ENCODE data around the gene USP6NL. TPM values are rescaled to one million over a fixed set of nuclear protein-coding genes. Genes with fewer than 3 reads are reported as not detected.

USP6NL gene
- total RNA-seq, 2 donors from 2014 or later: 13.5 to 19.3 TPM

- intact Hi-C loops (cut with DNase I): no loop called here
- Histone ChIP-seq H3K27ac (no peak overlapping the region), H3K4me1 (no peaks in the 10 kb centered on the region), H3K27me3 (no peaks in the 10 kb centered on the region), H3K9ac (ENCODE audit: low read depth in 2 of 2, low read length in 2 of 2) (no peak overlapping the region), H3K4me3 (no peak overlapping the region), H3K36me3 (no peaks in the 10 kb centered on the region), H3K9me3 (no peaks in the 10 kb centered on the region)
- TF ChIP-seq CTCF (IDR thresholded peaks at IDR 0.05): no peak
- no peak for DNase-seq
These were observed 22.4 kb downstream of the USP6NL start for GRCh38 chr10:11588873-11589574.

- TF ChIP-seq CTCF (IDR thresholded peaks at IDR 0.05): no peak
These were observed 23.7 kb downstream of the USP6NL start for GRCh38 chr10:11587722-11588259.

GRCh38 chr10:11586170-11586569, 25.3 kb downstream of the USP6NL start:
- no peak overlapping the region for H3K9ac ChIP-seq (ENCODE audit: low read depth in 2 of 2, low read length in 2 of 2)
- no peaks in the 10 kb centered on the region for H3K36me3 ChIP-seq
- H3K4me3 ChIP-seq: no peak overlapping the region
- intact Hi-C loops (cut with DNase I): no loop called here
- no peaks in the 10 kb centered on the region for H3K9me3 ChIP-seq
- no peak overlapping the region for H3K27ac ChIP-seq
- TF ChIP-seq CTCF (IDR thresholded peaks at IDR 0.05): no peak
- DNase-seq: no peak
- H3K27me3 ChIP-seq: no peaks in the 10 kb centered on the region
- H3K4me1 ChIP-seq: no peaks in the 10 kb centered on the region

More at GRCh38 chr10:11587722-11588259, 23.7 kb downstream of the USP6NL start:
- H3K27me3 ChIP-seq: no peaks in the 10 kb centered on the region
- H3K36me3 ChIP-seq: no peaks in the 10 kb centered on the region
- no peak overlapping the region for H3K9ac ChIP-seq (ENCODE audit: low read depth in 2 of 2, low read length in 2 of 2)
- H3K9me3 ChIP-seq: no peaks in the 10 kb centered on the region
- H3K27ac ChIP-seq: no peak overlapping the region
- H3K4me3 ChIP-seq: no peak overlapping the region
- DNase-seq: no peak
- no peaks in the 10 kb centered on the region for H3K4me1 ChIP-seq
- intact Hi-C loops (cut with DNase I): no loop called here

GRCh38 chr10:11581213-11581612, 30.2 kb downstream of the USP6NL start:
- H3K27ac ChIP-seq: no peak overlapping the region
- no peak overlapping the region for H3K4me3 ChIP-seq
- intact Hi-C loops (cut with DNase I): no loop called here
- TF ChIP-seq CTCF (IDR thresholded peaks at IDR 0.05): no peak
- no peaks in the 10 kb centered on the region for H3K27me3 ChIP-seq
- no peaks in the 10 kb centered on the region for H3K36me3 ChIP-seq
- no peaks in the 10 kb centered on the region for H3K4me1 ChIP-seq
- DNase-seq: no peak
- no peak overlapping the region for H3K9ac ChIP-seq (ENCODE audit: low read depth in 2 of 2, low read length in 2 of 2)
- H3K9me3 ChIP-seq: no peaks in the 10 kb centered on the region

- TF ChIP-seq CTCF (IDR thresholded peaks at IDR 0.05): no peak
- H3K4me1 ChIP-seq: no peaks in the 10 kb centered on the region
- H3K4me3 ChIP-seq: no peak overlapping the region
- intact Hi-C loops (cut with DNase I): no loop called here
- no peak overlapping the region for H3K9ac ChIP-seq (ENCODE audit: low read depth in 2 of 2, low read length in 2 of 2)
- H3K36me3 ChIP-seq: no peaks in the 10 kb centered on the region
- no peaks in the 10 kb centered on the region for H3K9me3 ChIP-seq
- no peak overlapping the region for H3K27ac ChIP-seq
- no peak for DNase-seq
- H3K27me3 ChIP-seq: no peaks in the 10 kb centered on the region
These were observed 31.6 kb downstream of the USP6NL start for GRCh38 chr10:11579885-11580284.

Measured in colonic mucosa (tissue), 4 donors.